PC-3 (cell line): ENCODE data around the gene GPS1. TPM values are rescaled to one million over a fixed set of nuclear protein-coding genes. Genes with fewer than 3 reads are reported as not detected.

ENCODE experiments used
- ATAC-seq: fragments of 200-7000 bp; cut with Tn5 transposase; 2 replicates; pipeline ENCODE4 v1.9.1; 2020; ENCODE audit warnings: mild to moderate bottlenecking, moderate library complexity
- BruUV-seq: library from RNA; stranded (reverse); fragments of 400-500 nt; replicated peaks from 2 replicates; lab custom pipeline; 2021; lab: Mats Ljungman, UMichigan
- CTCF ChIA-PET: fragments of 300-600 bp; sonication (Branson Sonifier 250); formaldehyde crosslinking; loops from one replicate; lab custom pipeline; 2022; ENCODE audit warnings: antibody characterized with exemption; lab: Charles Lee
- POLR2A ChIA-PET: fragments of 300-600 bp; sonication (Branson Sonifier 250); formaldehyde crosslinking; loops from one replicate; lab custom pipeline; 2022; ENCODE audit warnings: antibody characterized with exemption; ENCODE audit not compliant: unreplicated experiment; lab: Charles Lee
- DNase-seq: peaks from one replicate; pipeline ENCODE4 v3.0.0-alpha.2; 2015
- H2AFZ ChIP-seq: fragments of 300-600 bp; sonication (generic); 2 replicates; pipeline ENCODE4 v1.6.0; 2016; ENCODE audit warnings: antibody characterized with exemption, low read length
- H3F3A ChIP-seq: fragments of 300-600 bp; sonication (generic); one replicate; pipeline ENCODE4 v1.6.0; 2017; ENCODE audit warnings: antibody characterized with exemption, low read length, control low read depth, mild to moderate bottlenecking; ENCODE audit not compliant: unreplicated experiment
- H3K27ac ChIP-seq: fragments of 300-600 bp; sonication (generic); 2 replicates; pipeline ENCODE4 v1.5.1; 2016; ENCODE audit warnings: mild to moderate bottlenecking, low read length
- H3K27me3 ChIP-seq: fragments of 300-600 bp; sonication (generic); 2 replicates; pipeline ENCODE4 v1.6.1; 2016; ENCODE audit warnings: low read length, mixed read lengths
- H3K36me3 ChIP-seq: fragments of 300-600 bp; sonication (generic); 2 replicates; pipeline ENCODE4 v1.6.1; 2016; ENCODE audit warnings: low read depth, mixed run types, low read length, mixed read lengths
- H3K4me1 ChIP-seq: fragments of 300-600 bp; sonication (generic); 2 replicates; pipeline ENCODE4 v1.5.1; 2016; ENCODE audit warnings: low read length; ENCODE audit not compliant: insufficient read depth
- H3K4me2 ChIP-seq: fragments of 300-600 bp; sonication (generic); 2 replicates; pipeline ENCODE4 v1.6.0; 2016; ENCODE audit warnings: low read length
- H3K4me3 ChIP-seq: fragments of 300-600 bp; sonication (generic); 2 replicates; pipeline ENCODE4 v1.5.1; 2016; ENCODE audit warnings: mild to moderate bottlenecking, low read length, mixed read lengths
- H3K79me2 ChIP-seq: fragments of 300-600 bp; sonication (generic); 2 replicates; pipeline ENCODE4 v1.6.1; 2017; ENCODE audit warnings: low read length, mixed read lengths
- H3K9ac ChIP-seq: fragments of 300-600 bp; sonication (generic); 2 replicates; pipeline ENCODE4 v1.6.0; 2016; ENCODE audit warnings: mild to moderate bottlenecking, low read length
- H3K9me2 ChIP-seq: fragments of 300-600 bp; sonication (generic); replicated peaks from 2 replicates; pipeline ENCODE4 v1.6.1; 2016; ENCODE audit warnings: mixed run types, low read length, mixed read lengths
- H3K9me3 ChIP-seq: fragments of 300-600 bp; sonication (generic); 2 replicates; pipeline ENCODE4 v1.6.1; 2016; ENCODE audit warnings: low read length, mixed read lengths
- H4K20me1 ChIP-seq: fragments of 300-600 bp; sonication (generic); 2 replicates; pipeline ENCODE4 v1.6.1; 2016; ENCODE audit warnings: low read length, mixed read lengths
- CTCF ChIP-seq: fragments of 300-600 bp; sonication (generic); conservative IDR thresholded peaks from 2 replicates; pipeline ENCODE4 v1.5.1; 2017; ENCODE audit warnings: antibody characterized with exemption, low read depth, mild to moderate bottlenecking, low read length
- EZH2 ChIP-seq: fragments of 300-600 bp; sonication (generic); IDR thresholded peaks from one replicate; pipeline ENCODE4 v1.6.1; 2017; ENCODE audit warnings: antibody characterized with exemption, mild to moderate bottlenecking, low read length; ENCODE audit not compliant: unreplicated experiment
- EZH2phosphoT487 ChIP-seq: fragments of 300-600 bp; sonication (generic); IDR thresholded peaks from 2 replicates; pipeline ENCODE4 v1.6.1; 2018; ENCODE audit warnings: mild to moderate bottlenecking, antibody characterized with exemption, low read length, borderline replicate concordance
- intact Hi-C: fragments of 100-400 bp; cut with micrococcal nuclease; formaldehyde crosslinking; loops from 2 replicates; pipeline ENCODE4 v1.9.0; 2023
- total RNA-seq: library from RNA; depleted of rRNA; stranded (reverse); fragments of >200 nt; gene quantifications from 2 replicates; pipeline ENCODE4 v1.2.3, GENCODE V29; 2014

GPS1 gene
- total RNA-seq, 1 experiment from 2014 or later: 240 TPM

- BruUV-seq: TSS peak; percentile 17
- no peak for TF ChIP-seq EZH2phosphoT487
- no peak for TF ChIP-seq EZH2
- no peak for TF ChIP-seq CTCF
- ATAC-seq: peak; percentile 3; the same call in 1 of the 2 replicates
These were observed 5.3 kb downstream of the GPS1 start for GRCh38 chr17:82056729-82057621.

DNA sequence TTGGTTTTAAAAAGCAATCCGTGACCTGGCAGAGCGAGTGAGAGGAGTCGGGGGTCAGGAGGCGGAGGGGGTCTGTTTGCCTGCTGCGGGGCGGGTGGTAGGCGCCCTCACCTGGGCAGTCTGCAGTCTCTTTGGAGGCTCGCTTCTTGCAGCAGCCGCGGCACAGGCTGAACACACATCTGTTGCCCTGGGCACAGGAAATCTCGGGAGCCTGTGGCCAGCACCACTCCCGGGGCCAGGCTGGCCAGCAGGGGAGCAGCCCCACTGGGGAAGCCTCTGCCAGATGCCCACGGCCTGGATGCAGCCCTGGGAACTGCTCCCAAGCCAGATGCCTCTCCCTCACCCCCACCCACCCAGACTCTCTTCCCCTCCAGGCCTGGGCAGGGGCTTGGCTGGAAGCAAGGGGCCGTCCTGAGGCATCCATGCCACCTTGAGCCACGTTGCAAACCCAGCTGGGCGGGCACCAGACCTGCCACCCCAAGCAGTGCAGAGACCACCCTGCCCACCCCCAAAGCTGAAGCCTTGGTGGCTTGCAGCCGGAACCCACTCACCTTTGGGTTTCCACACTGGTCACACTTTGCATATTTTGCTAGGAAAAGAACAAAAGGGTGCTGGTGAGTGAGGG, 6.6 kb downstream of the GPS1 start:
- peaks cover 55% of the 10 kb centered on the region for H3K36me3 ChIP-seq
- DNase-seq (no peak), ATAC-seq (peak; percentile 7; the same call in 1 of the 2 replicates)
- peaks cover 11% of the 10 kb centered on the region for H3K79me2 ChIP-seq
- no peak overlapping the region for H2AFZ ChIP-seq
- H3K27ac ChIP-seq: no peak overlapping the region
- H3F3A ChIP-seq: no peaks in the 10 kb centered on the region
- H3K9ac ChIP-seq: no peak overlapping the region
- BruUV-seq: no TSS peak
- no peak overlapping the region for H3K4me2 ChIP-seq
- H4K20me1 ChIP-seq: no peaks in the 10 kb centered on the region
- no peak overlapping the region for H3K4me3 ChIP-seq
- ChIA-PET POLR2A (no interaction called here), CTCF (interaction anchor here (0.6 kb wide), 1 partner anchor 198 kb away, joined by 3 read pairs; the partner anchor contains the start of gene P4HB)
- intact Hi-C loops: no loop called here
- no peaks in the 10 kb centered on the region for H3K9me3 ChIP-seq
- TF ChIP-seq EZH2: no peak
- TF ChIP-seq EZH2phosphoT487: no peak
- TF ChIP-seq CTCF: no peak
- H3K4me1 ChIP-seq: peaks cover 1% of the 10 kb centered on the region; the same call in 1 of the 2 replicates
- no peaks in the 10 kb centered on the region for H3K9me2 ChIP-seq
- H3K27me3 ChIP-seq: no peaks in the 10 kb centered on the region

More at GRCh38 chr17:82056729-82057621, 5.3 kb downstream of the GPS1 start:
- H3K4me1 ChIP-seq: peaks cover 8% of the 10 kb centered on the region; the same call in 1 of the 2 replicates
- no peaks in the 10 kb centered on the region for H3K9me3 ChIP-seq
- intact Hi-C loops: no loop called here
- no peaks in the 10 kb centered on the region for H3F3A ChIP-seq
- H4K20me1 ChIP-seq: no peaks in the 10 kb centered on the region
- ChIA-PET POLR2A (no interaction called here), CTCF (no interaction called here)
- peaks cover 47% of the 10 kb centered on the region for H3K36me3 ChIP-seq
- H3K27me3 ChIP-seq: no peaks in the 10 kb centered on the region
- H3K27ac ChIP-seq: no peak overlapping the region
- H3K4me2 ChIP-seq: no peak overlapping the region
- H3K9ac ChIP-seq: no peak overlapping the region
- no peak for DNase-seq
- no peak overlapping the region for H3K4me3 ChIP-seq
- no peaks in the 10 kb centered on the region for H3K9me2 ChIP-seq
- H3K79me2 ChIP-seq: peaks cover 20% of the 10 kb centered on the region
- H2AFZ ChIP-seq: no peak overlapping the region
